ENCODE data around the gene TNFSF11. TPM values are rescaled to one million over a fixed set of nuclear protein-coding genes. Genes with fewer than 3 reads are reported as not detected.

Gene TNFSF11
- total and polyA plus RNA-seq, 2 donors (not counting 1 experiment from before 2014, with no cell fraction given) = not detected

- H3K27me3 ChIP-seq (replicated peaks in 1 of 4; ENCODE audit: control extremely low read depth in 1 of 4, control insufficient read depth in 3 of 4, insufficient read depth in 4 of 4, low read length in 3 of 4) = peaks cover 0 to 3% (median 0%) of the 10 kb centered on the region in 4 experiments
- DNase-seq = no peak
- POLR2A ChIA-PET = no interaction called here
- CTCF ChIA-PET = no interaction called here
- no peak overlapping the region for H3K27ac ChIP-seq (ENCODE audit: low read length in 2 of 2)
- no peaks in the 10 kb centered on the region for H3K4me1 ChIP-seq (ENCODE audit: control insufficient read depth in 2 of 2, insufficient read depth in 2 of 2, low read length in 2 of 2)
- Mint-ChIP-seq H3K27me3 (no peaks in the 10 kb centered on the region), H3K4me3 (no peak overlapping the region), H3K4me1 (no peaks in the 10 kb centered on the region), H3K9me3 (ENCODE audit: insufficient read depth) (no peaks in the 10 kb centered on the region), H3K27ac (no peak overlapping the region)
- H3K9ac ChIP-seq (ENCODE audit: low read length) = no peak overlapping the region
- H3K4me2 ChIP-seq (replicated peaks; ENCODE audit: low read depth, low read length, poor library complexity, severe bottlenecking) = no peak overlapping the region
- no peaks in the 10 kb centered on the region for H3K36me3 ChIP-seq (replicated peaks in 1 of 2; ENCODE audit: control extremely low read depth in 1 of 2, control insufficient read depth in 1 of 2, extremely low read depth in 1 of 2, insufficient read depth in 2 of 2, low read length in 1 of 2)
- H3K4me3 ChIP-seq (ENCODE audit: control extremely low read depth in 1 of 5, extremely low read depth in 1 of 5, insufficient read depth in 1 of 5, low read depth in 2 of 5, low read length in 4 of 5) = no peak overlapping the region
- TF ChIP-seq CTCF (IDR thresholded peaks at IDR 0.05) (no peak), EZH2 (IDR thresholded peaks at IDR 0.05; ENCODE audit: borderline replicate concordance, insufficient read depth, low read depth, low read length, poor library complexity, severe bottlenecking) (no peak)
- H2AFZ ChIP-seq (ENCODE audit: insufficient read depth, low read depth, low read length, poor library complexity, severe bottlenecking) = no peak overlapping the region
- H4K20me1 ChIP-seq (ENCODE audit: control insufficient read depth, insufficient read depth, low read length, poor library complexity, severe bottlenecking) = no peaks in the 10 kb centered on the region
- no peaks in the 10 kb centered on the region for H3K79me2 ChIP-seq (ENCODE audit: control insufficient read depth, insufficient read depth, low read length)
- 100% methylated on average over 1 of the region's 5 CpGs for WGBS (ENCODE audit: insufficient coverage)
- no peaks in the 10 kb centered on the region for H3K9me3 ChIP-seq (ENCODE audit: control extremely low read depth in 1 of 3, control insufficient read depth in 2 of 3, insufficient read depth in 1 of 3, low read length in 2 of 3)
- intact Hi-C loops (cut with micrococcal nuclease) = no loop called here
- ATAC-seq (ENCODE audit: low read depth) = no peak
These were observed 54.7 kb downstream of the TNFSF11 start for GRCh38 chr13:42628666-42629065.

- H3K9ac ChIP-seq (ENCODE audit: low read length) = no peak overlapping the region
- Mint-ChIP-seq H3K9me3 (ENCODE audit: insufficient read depth) (no peaks in the 10 kb centered on the region), H3K27me3 (peaks cover 8% of the 10 kb centered on the region), H3K4me3 (no peak overlapping the region), H3K4me1 (no peaks in the 10 kb centered on the region), H3K27ac (no peak overlapping the region)
- H3K79me2 ChIP-seq (ENCODE audit: control insufficient read depth, insufficient read depth, low read length) = no peaks in the 10 kb centered on the region
- H3K27me3 ChIP-seq (replicated peaks in 1 of 4; ENCODE audit: control extremely low read depth in 1 of 4, control insufficient read depth in 3 of 4, insufficient read depth in 4 of 4, low read length in 3 of 4) = peaks cover 0 to 3% (median 0%) of the 10 kb centered on the region in 4 experiments
- no peaks in the 10 kb centered on the region for H4K20me1 ChIP-seq (ENCODE audit: control insufficient read depth, insufficient read depth, low read length, poor library complexity, severe bottlenecking)
- CTCF ChIA-PET = no interaction called here
- H3K36me3 ChIP-seq (replicated peaks in 1 of 2; ENCODE audit: control extremely low read depth in 1 of 2, control insufficient read depth in 1 of 2, extremely low read depth in 1 of 2, insufficient read depth in 2 of 2, low read length in 1 of 2) = no peaks in the 10 kb centered on the region
- no peak overlapping the region for H3K27ac ChIP-seq (ENCODE audit: low read length in 2 of 2)
- H3K4me2 ChIP-seq (replicated peaks; ENCODE audit: low read depth, low read length, poor library complexity, severe bottlenecking) = no peak overlapping the region
- DNase-seq (no peak), ATAC-seq (ENCODE audit: low read depth) (no peak)
- POLR2A ChIA-PET = no interaction called here
- H3K4me1 ChIP-seq (ENCODE audit: control insufficient read depth in 2 of 2, insufficient read depth in 2 of 2, low read length in 2 of 2) = no peaks in the 10 kb centered on the region
- TF ChIP-seq EZH2 (IDR thresholded peaks at IDR 0.05; ENCODE audit: borderline replicate concordance, insufficient read depth, low read depth, low read length, poor library complexity, severe bottlenecking) (no peak), CTCF (IDR thresholded peaks at IDR 0.05) (no peak)
- H3K9me3 ChIP-seq (ENCODE audit: control extremely low read depth in 1 of 3, control insufficient read depth in 2 of 3, insufficient read depth in 1 of 3, low read length in 2 of 3) = no peaks in the 10 kb centered on the region
- no peak overlapping the region for H2AFZ ChIP-seq (ENCODE audit: insufficient read depth, low read depth, low read length, poor library complexity, severe bottlenecking)
- WGBS (ENCODE audit: insufficient coverage) = no CpG with 5 or more reads among the region's 1 CpG
- intact Hi-C loops (cut with micrococcal nuclease) = no loop called here
- no peak overlapping the region for H3K4me3 ChIP-seq (ENCODE audit: control extremely low read depth in 1 of 5, extremely low read depth in 1 of 5, insufficient read depth in 1 of 5, low read depth in 2 of 5, low read length in 4 of 5)
These were observed 57.2 kb downstream of the TNFSF11 start for GRCh38 chr13:42631181-42631580.
